ENCODE results near the gene GALNT17.

GRCh38 chr7:71135116-71135515 is 3.2 kb downstream of the GALNT17 start:
- no peak for TF ChIP-seq POLR2AphosphoS5 (IDR thresholded peaks at IDR 0.05; ENCODE audit: borderline replicate concordance, low read depth, low read length)
- TF ChIP-seq EZH2 (IDR thresholded peaks at IDR 0.05), result no peak
- no peak for TF ChIP-seq FOXP2 (optimal IDR thresholded peaks at IDR 0.05; ENCODE audit: control extremely low read depth, extremely low read length, insufficient read depth)
